GM11168 (cell line): ENCODE data around the gene NAPSA.
"Not testable (repeated sequence)": the region's sequence is repeated elsewhere in the genome, so short reads cannot be mapped to it uniquely, and the experiment has no call there.

Experiments used
- in situ Hi-C: fragments of 300-500 bp; cut with MboI; formaldehyde crosslinking; loops from one replicate; pipeline ENCODE4 v1.12.0; 2022; ENCODE audit warnings: low sequenced_read_pairs; ENCODE audit not compliant: unreplicated experiment

Gene NAPSA

DNA sequence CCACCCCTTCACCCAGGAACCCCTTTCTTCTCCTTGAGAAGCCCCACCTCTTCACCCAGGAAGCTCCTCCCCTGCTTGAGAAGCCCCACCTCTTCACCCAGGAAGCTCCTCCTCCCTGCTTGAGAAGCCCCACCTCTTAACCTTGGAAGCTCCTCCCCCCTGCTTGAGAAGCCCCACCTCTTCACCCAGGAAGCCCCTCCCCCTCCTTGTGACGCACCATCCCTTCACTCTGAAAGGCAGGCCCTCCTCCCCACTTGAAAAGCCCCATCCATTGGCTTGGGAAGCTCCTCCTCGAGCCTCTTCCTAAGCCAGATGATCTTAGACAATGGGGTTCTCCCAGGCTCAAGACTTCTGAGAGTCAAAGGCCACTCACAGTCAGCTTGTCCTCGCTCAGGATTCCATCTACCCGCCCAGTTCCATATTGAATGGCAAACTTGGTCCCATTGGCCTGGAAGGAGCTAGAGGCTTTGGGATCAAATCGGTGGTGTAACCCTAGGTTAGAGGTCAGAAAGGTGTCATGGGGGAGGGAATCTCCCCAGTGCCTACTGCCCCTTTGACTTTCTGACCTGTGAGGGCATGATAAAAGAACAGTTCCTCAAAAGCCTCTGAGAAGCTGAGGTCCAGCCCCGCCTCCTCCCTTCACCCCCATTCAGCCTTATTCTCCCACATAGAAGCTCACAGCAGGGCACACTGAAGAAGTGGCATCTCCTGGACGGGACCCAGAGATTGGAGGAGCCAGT lies 4.0 kb downstream of the NAPSA start:
- in situ Hi-C loops: loop anchor here (25.0 kb wide), 1 partner anchor 426 kb away; the partner anchor contains the start of gene ACP4

DNA sequence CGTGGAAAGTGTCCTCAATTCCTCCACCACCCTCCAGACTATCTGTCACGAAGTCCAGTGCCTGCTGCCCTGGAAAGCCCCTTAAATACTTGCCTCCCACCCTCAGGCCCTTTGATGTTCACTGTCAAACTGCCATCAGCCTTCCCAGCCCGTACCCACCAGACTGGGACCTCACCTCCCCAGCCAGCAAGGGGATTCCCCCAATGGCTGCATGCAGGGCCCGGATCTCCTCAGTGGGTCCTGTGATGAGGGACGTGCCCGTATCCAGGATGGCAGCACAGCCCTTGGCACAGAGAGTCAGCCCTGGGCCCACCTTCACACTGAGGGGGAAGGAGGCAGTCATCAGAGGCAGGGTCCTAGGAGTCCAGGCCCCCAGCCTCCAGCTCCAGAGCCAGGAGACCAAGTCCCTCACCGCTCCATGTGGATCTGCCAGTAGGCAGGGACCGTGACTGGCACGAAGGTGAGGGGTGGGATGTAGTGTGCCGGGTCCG lies 6.1 kb downstream of the NAPSA start:
- in situ Hi-C loops: loop anchor here (25.0 kb wide), 1 partner anchor 428 kb away; the partner anchor contains the start of gene ACP4

GRCh38 chr19:50358483-50359327 lies 6.7 kb downstream of the NAPSA start:
- in situ Hi-C loops: loop anchor here (25.0 kb wide), 1 partner anchor 429 kb away; the partner anchor contains the start of gene ACP4

DNA sequence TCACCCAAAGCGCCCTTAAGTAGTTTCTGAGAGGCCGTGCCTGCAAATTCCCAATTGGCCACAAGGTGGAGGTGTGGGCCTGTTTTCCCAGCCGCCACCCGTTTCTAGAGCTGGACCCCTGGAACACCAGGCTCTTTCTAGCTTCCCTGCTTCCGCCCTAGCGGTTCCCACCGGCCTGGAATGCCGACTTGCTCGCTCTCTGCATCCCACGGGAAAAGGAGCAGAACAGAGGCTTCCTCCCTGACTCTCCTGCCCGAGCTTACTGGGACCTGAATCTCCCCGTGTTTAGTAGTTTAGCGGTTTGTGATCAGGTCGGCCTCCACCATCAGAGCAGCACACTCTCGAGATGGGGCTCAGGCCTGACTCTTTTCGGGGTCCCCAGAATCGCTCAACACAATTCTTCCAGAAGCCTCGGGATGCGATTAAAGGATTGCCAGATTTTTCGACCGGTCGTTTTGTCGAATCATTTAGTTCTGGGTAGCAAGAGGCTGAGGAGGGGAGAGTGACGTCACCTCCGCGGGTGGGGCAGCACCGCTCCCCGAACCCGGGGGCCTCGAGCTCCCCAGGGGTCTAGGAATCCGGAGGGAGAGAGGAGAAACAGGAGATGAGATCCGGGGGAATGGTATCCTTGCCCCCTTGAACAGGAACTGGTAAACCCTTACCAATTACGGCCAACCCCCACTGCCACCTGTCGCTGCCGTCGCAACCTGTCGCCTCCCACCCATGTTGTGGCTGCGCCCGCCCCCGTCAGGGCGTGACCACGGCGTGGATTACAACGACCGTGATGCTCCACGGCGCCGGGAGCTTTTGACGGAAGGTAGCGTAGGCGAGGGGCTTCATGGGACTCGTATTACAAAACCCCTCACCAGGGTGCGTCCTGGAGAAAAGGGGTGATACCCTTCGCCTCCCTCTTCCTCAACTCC lies 8.0 kb downstream of the NAPSA start:
- in situ Hi-C loops: loop anchor here (25.0 kb wide), 1 partner anchor 430 kb away; the partner anchor contains the start of gene ACP4

DNA sequence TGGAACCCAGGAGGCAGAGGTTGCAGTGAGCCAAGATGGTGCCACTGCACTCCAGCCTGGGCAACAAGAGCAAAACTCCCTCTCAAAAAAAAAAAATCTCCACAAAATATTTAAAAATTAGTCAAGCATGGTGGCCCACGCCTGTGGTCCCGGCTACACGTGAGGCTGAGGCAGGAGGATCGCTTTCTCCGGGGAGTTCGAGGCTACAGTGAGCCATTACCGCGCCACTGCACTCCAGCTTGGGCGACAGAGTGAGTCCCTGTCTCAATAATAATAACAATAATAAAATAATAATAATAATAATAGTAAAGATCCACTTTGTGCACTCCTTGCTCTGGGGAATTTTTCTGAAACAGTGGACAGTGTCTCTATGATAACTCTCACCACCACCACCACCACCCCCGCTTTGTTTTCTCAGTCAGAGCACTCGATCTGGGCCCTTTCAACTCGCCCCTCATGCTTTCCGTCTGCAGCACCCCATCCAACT lies 8.7 kb downstream of the NAPSA start:
- in situ Hi-C loops: loop anchor here (25.0 kb wide), 1 partner anchor 431 kb away; the partner anchor contains the start of gene ACP4

GRCh38 chr19:50353487-50353880 lies 12.0 kb downstream of the NAPSA start:
- in situ Hi-C loops: loop anchor here (25.0 kb wide), 1 partner anchor 434 kb away; the partner anchor contains the start of gene ACP4

GRCh38 chr19:50352242-50352641 lies 13.2 kb downstream of the NAPSA start:
- in situ Hi-C loops: loop anchor here (25.0 kb wide), 1 partner anchor 435 kb away; the partner anchor contains the start of gene ACP4

- in situ Hi-C loops: loop anchor here (25.0 kb wide), 1 partner anchor 438 kb away; the partner anchor contains the start of gene ACP4
These were observed 16.0 kb downstream of the NAPSA start for GRCh38 chr19:50349277-50350057.

DNA sequence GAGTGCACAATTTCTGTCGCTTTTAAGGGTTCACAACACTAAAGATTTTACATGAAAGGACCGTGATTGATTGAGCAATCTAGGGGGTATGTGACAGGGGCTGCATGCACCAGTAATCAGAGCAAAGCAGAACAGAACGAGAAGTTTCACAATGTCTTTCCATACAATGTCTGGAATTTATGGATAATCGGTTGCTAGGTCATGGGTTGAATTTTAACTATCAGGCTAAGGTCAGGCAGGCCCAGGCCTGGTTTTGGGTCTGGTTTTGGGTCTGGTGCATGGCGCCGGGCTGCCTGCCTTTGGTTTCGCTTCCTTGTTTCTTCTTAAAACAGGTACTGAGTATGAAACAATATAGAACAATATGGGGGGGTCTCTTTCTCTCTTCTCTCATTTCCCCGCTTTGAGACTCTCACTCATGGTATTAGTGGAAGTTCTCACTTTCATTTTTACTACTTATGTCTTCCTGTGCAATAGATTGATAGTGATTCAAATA lies 18.3 kb downstream of the NAPSA start:
- in situ Hi-C loops: not testable (repeated sequence)

DNA sequence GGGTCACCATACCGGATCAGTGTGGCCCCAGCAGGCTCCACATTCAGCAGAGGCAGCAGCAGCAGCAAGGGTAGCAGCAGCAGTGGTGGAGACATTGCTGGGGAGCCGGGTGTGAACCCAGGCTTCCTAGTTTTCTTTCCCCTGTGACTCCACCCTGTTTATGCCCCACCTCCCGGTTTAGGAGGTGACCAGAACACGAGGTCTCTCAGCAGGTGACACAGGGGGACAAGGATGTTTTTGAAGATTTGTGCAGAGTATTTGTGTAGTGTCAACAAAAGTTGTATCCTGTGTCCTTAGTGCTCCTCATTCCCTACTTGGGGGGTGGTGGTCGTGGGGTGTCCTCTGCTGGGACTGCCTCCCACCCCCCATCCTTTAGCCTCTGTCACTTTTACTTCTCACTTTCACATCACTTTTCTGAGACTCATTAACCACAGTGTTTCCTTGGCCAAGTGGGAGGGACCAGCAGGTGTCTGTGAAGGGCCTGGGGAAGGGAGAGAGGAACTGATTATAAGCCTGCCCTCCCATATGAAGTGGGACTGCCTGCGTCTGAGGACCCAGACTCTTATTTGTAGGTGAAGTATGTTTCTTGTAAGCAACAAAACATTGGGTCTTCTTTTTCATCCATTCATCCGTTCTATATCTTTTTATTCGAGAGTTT lies 20.6 kb downstream of the NAPSA start:
- in situ Hi-C loops: no loop called here

DNA sequence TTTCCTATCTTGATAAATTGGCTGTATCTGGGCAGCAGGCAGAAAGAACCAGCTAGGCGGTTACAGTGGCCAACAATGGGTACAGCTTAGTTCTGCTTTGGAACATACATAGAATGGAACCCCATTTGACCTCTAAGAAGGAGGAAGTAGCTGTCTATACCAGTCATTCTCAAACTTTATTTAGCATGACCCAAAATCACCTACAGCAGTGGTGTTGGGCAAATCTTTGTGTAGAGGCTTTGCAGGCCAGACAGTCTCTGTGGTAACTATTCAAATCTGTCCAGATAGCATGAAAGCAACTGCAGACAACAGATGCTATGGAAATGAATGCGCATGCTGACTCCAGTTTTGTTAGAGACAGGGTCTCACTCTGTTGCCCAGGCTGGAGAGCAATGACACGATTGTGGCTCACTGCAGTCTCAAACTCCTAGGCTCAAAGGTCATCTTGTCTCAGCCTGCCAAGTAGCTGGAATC lies 24.3 kb downstream of the NAPSA start:
- in situ Hi-C loops: no loop called here

DNA sequence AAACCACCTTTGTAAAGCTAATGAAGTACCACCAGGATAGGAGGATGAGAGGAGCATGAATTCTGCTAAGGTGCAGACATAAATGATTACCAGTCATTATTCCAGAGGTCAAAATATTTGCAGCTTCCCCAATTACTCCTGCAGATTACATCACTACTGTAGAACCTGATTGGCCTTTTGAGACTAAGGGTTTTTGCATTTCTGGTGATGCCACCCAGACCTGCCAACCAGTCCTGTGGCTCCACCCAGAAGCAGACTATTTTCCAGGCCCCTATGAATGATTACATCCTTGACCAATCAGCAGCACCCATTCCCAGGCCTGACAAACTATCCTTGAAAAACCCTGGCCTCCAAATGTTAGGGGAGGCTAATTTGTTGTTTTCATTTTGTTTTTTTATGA lies 25.1 kb downstream of the NAPSA start:
- in situ Hi-C loops: no loop called here

DNA sequence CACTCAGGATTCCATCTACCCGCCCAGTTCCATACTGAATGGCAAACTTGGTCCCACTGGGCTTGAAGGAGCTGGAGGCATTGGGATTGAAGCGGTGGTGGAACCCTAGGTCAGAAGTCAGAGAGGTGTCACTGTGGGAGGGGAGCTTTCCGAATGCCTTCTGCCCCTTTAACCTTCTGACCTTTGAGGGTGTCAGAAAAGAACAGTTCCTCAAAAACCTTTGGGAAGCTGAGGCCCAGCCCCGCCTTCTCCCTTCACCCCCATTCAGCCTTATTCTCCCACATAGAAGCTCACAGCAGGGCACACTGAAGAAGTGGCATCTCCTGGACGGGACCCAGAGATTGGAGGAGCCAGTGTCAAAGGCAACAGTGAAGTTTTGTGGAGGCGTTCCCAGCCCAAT lies 28.4 kb downstream of the NAPSA start:
- in situ Hi-C loops: not testable (repeated sequence)

DNA sequence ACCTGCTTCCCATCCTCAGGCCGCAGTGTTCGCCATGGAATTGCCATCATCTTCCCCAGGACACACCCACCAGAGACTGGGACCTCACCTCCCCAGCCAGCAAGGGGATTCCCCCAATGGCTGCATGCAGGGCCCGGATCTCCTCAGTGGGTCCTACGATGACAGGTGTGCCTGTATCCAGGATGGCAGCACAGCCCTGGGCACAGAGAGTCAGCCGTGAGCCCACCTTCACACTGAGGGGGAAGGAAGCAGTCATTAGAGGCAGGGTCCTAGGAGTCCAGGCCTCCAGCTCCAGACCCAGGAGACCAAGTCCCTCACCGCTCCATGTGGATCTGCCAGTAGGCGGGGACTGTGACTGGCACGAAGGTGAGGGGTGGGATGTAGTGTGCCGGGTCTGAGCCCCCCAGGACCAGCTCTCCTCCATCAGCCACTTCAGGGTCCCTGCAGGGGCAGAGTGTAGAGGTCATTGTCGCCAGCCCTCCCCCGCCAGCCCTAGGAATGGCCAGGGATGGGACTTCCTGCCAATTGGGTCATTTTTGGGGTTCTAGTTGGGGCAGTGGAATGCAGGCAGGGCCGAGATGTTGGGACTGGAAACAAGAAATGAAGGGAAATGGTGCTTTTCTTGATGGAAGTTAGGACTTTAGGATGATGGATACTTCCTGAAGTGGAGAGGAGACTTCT lies 30.6 kb downstream of the NAPSA start:
- in situ Hi-C loops: no loop called here

DNA sequence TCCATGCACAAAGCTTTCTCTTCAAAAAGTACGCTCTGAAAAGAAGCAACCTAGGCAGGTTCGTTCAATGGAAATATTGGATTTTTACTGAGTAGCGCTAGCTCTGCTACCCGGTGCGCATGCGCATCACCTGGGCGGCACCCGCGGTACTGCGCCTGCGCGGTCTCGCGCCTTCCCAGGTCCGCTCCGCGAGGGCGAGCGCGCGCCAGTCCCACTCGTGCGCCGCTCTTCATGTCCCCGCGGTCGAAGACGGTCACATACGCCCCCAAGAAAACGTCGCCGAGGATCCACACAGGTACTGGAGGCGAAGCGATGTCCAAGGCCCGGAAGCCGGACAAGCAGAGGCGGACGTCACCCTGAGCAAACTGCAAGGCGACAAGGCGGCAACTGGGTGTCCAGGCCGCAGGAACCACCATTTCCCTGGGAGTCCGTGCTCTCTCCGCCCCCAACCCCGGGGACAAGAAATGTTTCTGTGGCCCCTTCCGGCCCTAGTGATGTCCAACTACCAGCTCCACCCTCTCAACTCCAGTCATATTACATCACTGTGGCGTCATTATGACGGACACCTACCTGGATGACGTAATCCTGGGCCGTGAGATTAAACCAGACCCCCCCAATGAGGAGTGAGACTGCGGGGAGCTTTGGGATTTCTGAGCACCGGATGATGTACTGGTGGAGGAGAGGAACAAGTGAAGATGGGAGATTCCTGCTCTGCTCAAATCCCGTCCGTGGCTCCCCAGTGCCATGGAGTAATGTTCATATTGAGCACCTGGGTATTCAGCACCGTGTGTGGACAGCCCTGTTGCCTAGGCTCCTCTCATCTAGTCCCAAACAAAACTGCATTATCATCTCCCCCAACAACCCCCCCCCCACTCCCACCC lies 31.5 kb downstream of the NAPSA start:
- in situ Hi-C loops: no loop called here

DNA sequence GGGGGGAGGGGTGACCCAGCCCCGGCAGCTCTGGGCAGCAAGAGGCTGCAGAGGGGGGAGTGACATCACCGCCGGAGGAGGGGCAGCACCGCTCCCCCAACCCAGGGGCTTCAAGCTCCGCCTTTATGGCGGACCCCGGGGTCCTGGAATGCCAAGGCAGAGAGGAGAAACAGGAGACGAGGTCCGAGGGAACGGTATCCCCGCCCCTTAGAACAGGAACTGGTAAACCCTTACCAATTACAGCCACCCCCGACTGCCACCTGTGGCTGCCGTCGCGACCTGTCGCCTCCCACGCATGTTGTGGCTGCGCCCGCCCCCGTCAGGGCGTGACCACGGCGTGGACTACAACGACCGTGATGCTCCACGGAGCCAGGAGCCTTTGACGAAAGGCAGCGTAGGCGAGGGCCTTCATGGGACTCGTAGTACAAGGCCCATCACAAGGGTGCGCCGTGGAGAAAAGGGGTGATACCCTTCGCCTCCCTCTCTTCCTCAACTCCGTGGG lies 32.2 kb downstream of the NAPSA start:
- in situ Hi-C loops: no loop called here
